CD14-positive monocyte (primary cell): ENCODE data around the gene ADAMTSL1. TPM values are rescaled to one million over a fixed set of nuclear protein-coding genes. Genes with fewer than 3 reads are reported as not detected.

Source experiments
- DNase-seq, 3 donors: peaks; one replicate each; pipeline ENCODE4 v3.0.0-alpha.2; 2011 to 2022
- H2AFZ ChIP-seq: 2 replicates; pipeline ENCODE4 v1.6.0; 2012; ENCODE audit warnings: mild to moderate bottlenecking, low read depth, low read length, inconsistent platforms; ENCODE audit not compliant: insufficient read depth, poor library complexity, severe bottlenecking
- H3K27ac ChIP-seq, 2 donors: 1 replicate in 1 of 2; 2 replicates in 1 of 2; pipeline ENCODE4 v1.5.1; 2012 to 2013; ENCODE audit warnings: low read length in 2 of 2, control low read depth in 1 of 2, inconsistent platforms in 1 of 2, low read depth in 1 of 2, mild to moderate bottlenecking in 1 of 2
- H3K27me3 ChIP-seq, 2 donors: one replicate each; pipeline versions ENCODE4 v1.6.0 to v1.6.1; 2011 to 2013; ENCODE audit warnings: low read length in 2 of 2; ENCODE audit not compliant: control insufficient read depth in 2 of 2, insufficient read depth in 2 of 2
- H3K36me3 ChIP-seq, 2 donors: replicated peaks in 1 of 2; 1 replicate in 1 of 2; 2 replicates in 1 of 2; pipeline versions ENCODE4 v1.5.1 to v1.6.1; 2012 to 2013; ENCODE audit warnings: low read length in 2 of 2, control low read depth in 1 of 2, inconsistent platforms in 1 of 2, mild to moderate bottlenecking in 1 of 2; ENCODE audit not compliant: insufficient read depth in 2 of 2, control insufficient read depth in 1 of 2
- H3K4me1 ChIP-seq, 2 donors: 1 replicate in 1 of 2; 2 replicates in 1 of 2; pipeline versions ENCODE4 v1.5.1 to v1.6.1; 2012 to 2013; ENCODE audit warnings: low read length in 2 of 2, control low read depth in 1 of 2, inconsistent platforms in 1 of 2, mild to moderate bottlenecking in 1 of 2, moderate library complexity in 1 of 2; ENCODE audit not compliant: insufficient read depth in 2 of 2, control insufficient read depth in 1 of 2
- H3K4me2 ChIP-seq: replicated peaks from 2 replicates; pipeline ENCODE3; 2012; ENCODE audit warnings: low read length, moderate library complexity, mild to moderate bottlenecking; ENCODE audit not compliant: poor library complexity, severe bottlenecking; ENCODE audit errors: extremely low read depth
- H3K4me3 ChIP-seq, 3 experiments: fragments of 200-600 bp in 1 of 3; sonication (generic) in 1 of 3; replicated peaks in 1 of 3; 1 replicate in 2 of 3; 2 replicates in 1 of 3; pipeline ENCODE4 v1.5.1; 2011 to 2013; ENCODE audit warnings: low read length in 3 of 3, mild to moderate bottlenecking in 3 of 3, control low read depth in 2 of 3, low read depth in 2 of 3, inconsistent platforms in 1 of 3, moderate library complexity in 1 of 3
- H3K79me2 ChIP-seq: 2 replicates; pipeline ENCODE4 v1.6.0; 2012; ENCODE audit warnings: mild to moderate bottlenecking, control low read depth, inconsistent platforms, low read length, moderate library complexity; ENCODE audit not compliant: insufficient read depth
- H3K9ac ChIP-seq: 2 replicates; pipeline ENCODE4 v1.6.0; 2017; ENCODE audit warnings: low read length, mild to moderate bottlenecking; ENCODE audit not compliant: insufficient read depth, poor library complexity, severe bottlenecking
- H3K9me3 ChIP-seq, 2 donors: replicated peaks in 1 of 2; 1 replicate in 1 of 2; 2 replicates in 1 of 2; pipeline versions ENCODE4 v1.5.1 to v1.6.1; 2012 to 2013; ENCODE audit warnings: low read length in 2 of 2, control low read depth in 1 of 2; ENCODE audit not compliant: control insufficient read depth in 1 of 2, insufficient read depth in 1 of 2
- H4K20me1 ChIP-seq: 2 replicates; pipeline ENCODE4 v1.6.0; 2012; ENCODE audit warnings: mild to moderate bottlenecking, low read length, control low read depth, moderate library complexity; ENCODE audit not compliant: insufficient read depth
- H3K27ac Mint-ChIP-seq, 7 donors: one replicate each; pipeline ENCODE4 v1.8.0; 2020; ENCODE audit warnings: mild to moderate bottlenecking in 7 of 7, mixed read lengths in 7 of 7, moderate library complexity in 6 of 7, inconsistent platforms in 2 of 7
- H3K27me3 Mint-ChIP-seq, 3 donors: one replicate each; pipeline ENCODE4 v1.8.0; 2021 to 2022; ENCODE audit warnings: low read depth in 3 of 3, mild to moderate bottlenecking in 3 of 3, mixed read lengths in 3 of 3, moderate library complexity in 3 of 3, inconsistent platforms in 1 of 3
- H3K36me3 Mint-ChIP-seq, 2 donors: one replicate each; pipeline ENCODE4 v1.8.0; 2020; ENCODE audit warnings: mixed read lengths in 2 of 2, inconsistent platforms in 1 of 2, mild to moderate bottlenecking in 1 of 2
- H3K4me1 Mint-ChIP-seq: one replicate; pipeline ENCODE4 v1.8.0; 2020; ENCODE audit warnings: mild to moderate bottlenecking, mixed read lengths
- H3K4me3 Mint-ChIP-seq, 2 donors: one replicate each; pipeline ENCODE4 v1.8.0; 2020; ENCODE audit warnings: mild to moderate bottlenecking in 2 of 2, mixed read lengths in 2 of 2, moderate library complexity in 1 of 2
- H3K9me3 Mint-ChIP-seq, 7 donors: one replicate each; pipeline ENCODE4 v1.8.0; 2020 to 2022; ENCODE audit warnings: mixed read lengths in 7 of 7, mild to moderate bottlenecking in 6 of 7, moderate library complexity in 6 of 7, inconsistent platforms in 2 of 7
- CTCF ChIP-seq: fragments of 200-600 bp; IDR thresholded peaks from one replicate; pipeline ENCODE4 v1.8.0; 2022; ENCODE audit warnings: antibody characterized with exemption, mild to moderate bottlenecking
- WGBS: methylation state at CpG from one replicate; pipeline ENCODE4 v1.1.5; 2013; ENCODE audit warnings: missing lambda C conversion rate; ENCODE audit not compliant: insufficient coverage; 5-methylcytosine and 5-hydroxymethylcytosine counted together
- intact Hi-C, 2 donors: fragments of 100-400 bp; cut with micrococcal nuclease; formaldehyde crosslinking; loops; one replicate each; pipeline versions ENCODE4 v1.15.0 to v1.15.1; 2023
- polyA plus RNA-seq, 3 donors: library from polyadenylated mRNA; depleted of rRNA in 1 of 3; unstranded in 2 of 3; stranded (reverse) in 1 of 3; fragments of 300-500 nt in 2 of 3; fragments of >200 nt in 1 of 3; fragmentation: Illumina TruSeq in 2 of 3; gene quantifications; 1 replicate in 2 of 3; 2 replicates in 1 of 3; pipeline ENCODE4 v1.2.3, GENCODE V29; 2012 to 2021

ADAMTSL1 gene
- polyA plus RNA-seq, 3 donors: not detected

GRCh38 chr9:18601956-18602355 is 128.0 kb downstream of the ADAMTSL1 start:
- intact Hi-C loops: no loop called here
- H3K4me3 ChIP-seq: no peak overlapping the region
- Mint-ChIP-seq H3K36me3 (no peaks in the 10 kb centered on the region), H3K27me3 (peaks cover 0 to 1% (median 0%) of the 10 kb centered on the region in 3 donors), H3K27ac (no peak overlapping the region), H3K4me3 (no peak overlapping the region), H3K4me1 (no peaks in the 10 kb centered on the region), H3K9me3 (peaks cover 0 to 4% (median 0%) of the 10 kb centered on the region in 7 donors)
- no peak overlapping the region for H2AFZ ChIP-seq
- no peaks in the 10 kb centered on the region for H3K36me3 ChIP-seq
- no peak overlapping the region for H3K4me2 ChIP-seq
- H3K27me3 ChIP-seq: no peaks in the 10 kb centered on the region
- no peak overlapping the region for H3K27ac ChIP-seq
- WGBS: 60% methylated on average over 1 of the region's 2 CpGs
- no peaks in the 10 kb centered on the region for H3K9me3 ChIP-seq
- TF ChIP-seq CTCF: no peak
- H3K4me1 ChIP-seq: no peaks in the 10 kb centered on the region
- H3K9ac ChIP-seq: no peak overlapping the region
- no peak for DNase-seq
- H4K20me1 ChIP-seq: no peaks in the 10 kb centered on the region
- H3K79me2 ChIP-seq: no peaks in the 10 kb centered on the region

- Mint-ChIP-seq H3K27me3 (no peaks in the 10 kb centered on the region), H3K4me3 (no peak overlapping the region), H3K9me3 (peaks cover 0 to 4% (median 0%) of the 10 kb centered on the region in 7 donors), H3K27ac (no peak overlapping the region), H3K4me1 (no peaks in the 10 kb centered on the region), H3K36me3 (no peaks in the 10 kb centered on the region)
- H3K36me3 ChIP-seq: no peaks in the 10 kb centered on the region
- no peaks in the 10 kb centered on the region for H3K4me1 ChIP-seq
- no peak overlapping the region for H3K4me3 ChIP-seq
- no peak overlapping the region for H2AFZ ChIP-seq
- H3K27me3 ChIP-seq: no peaks in the 10 kb centered on the region
- H3K9me3 ChIP-seq: no peaks in the 10 kb centered on the region
- H3K79me2 ChIP-seq: no peaks in the 10 kb centered on the region
- intact Hi-C loops: no loop called here
- H3K9ac ChIP-seq: no peak overlapping the region
- H3K4me2 ChIP-seq: no peak overlapping the region
- no peak for TF ChIP-seq CTCF
- H3K27ac ChIP-seq: no peak overlapping the region
- WGBS: 80% methylated on average over 2 of the region's 8 CpGs
- DNase-seq: no peak
- no peaks in the 10 kb centered on the region for H4K20me1 ChIP-seq
Observed at GRCh38 chr9:18604767-18605730, 131.1 kb downstream of the ADAMTSL1 start.
